ENCODE data around the gene GLUL.
"Not testable (repeated sequence)": the region's sequence is repeated elsewhere in the genome, so short reads cannot be mapped to it uniquely, and the experiment has no call there.

GLUL gene

GRCh38 chr1:182394055-182394775 lies 2.6 kb upstream of the GLUL start:
- DNase-seq (ENCODE audit: low read depth in 2 of 2), result no peak

DNA sequence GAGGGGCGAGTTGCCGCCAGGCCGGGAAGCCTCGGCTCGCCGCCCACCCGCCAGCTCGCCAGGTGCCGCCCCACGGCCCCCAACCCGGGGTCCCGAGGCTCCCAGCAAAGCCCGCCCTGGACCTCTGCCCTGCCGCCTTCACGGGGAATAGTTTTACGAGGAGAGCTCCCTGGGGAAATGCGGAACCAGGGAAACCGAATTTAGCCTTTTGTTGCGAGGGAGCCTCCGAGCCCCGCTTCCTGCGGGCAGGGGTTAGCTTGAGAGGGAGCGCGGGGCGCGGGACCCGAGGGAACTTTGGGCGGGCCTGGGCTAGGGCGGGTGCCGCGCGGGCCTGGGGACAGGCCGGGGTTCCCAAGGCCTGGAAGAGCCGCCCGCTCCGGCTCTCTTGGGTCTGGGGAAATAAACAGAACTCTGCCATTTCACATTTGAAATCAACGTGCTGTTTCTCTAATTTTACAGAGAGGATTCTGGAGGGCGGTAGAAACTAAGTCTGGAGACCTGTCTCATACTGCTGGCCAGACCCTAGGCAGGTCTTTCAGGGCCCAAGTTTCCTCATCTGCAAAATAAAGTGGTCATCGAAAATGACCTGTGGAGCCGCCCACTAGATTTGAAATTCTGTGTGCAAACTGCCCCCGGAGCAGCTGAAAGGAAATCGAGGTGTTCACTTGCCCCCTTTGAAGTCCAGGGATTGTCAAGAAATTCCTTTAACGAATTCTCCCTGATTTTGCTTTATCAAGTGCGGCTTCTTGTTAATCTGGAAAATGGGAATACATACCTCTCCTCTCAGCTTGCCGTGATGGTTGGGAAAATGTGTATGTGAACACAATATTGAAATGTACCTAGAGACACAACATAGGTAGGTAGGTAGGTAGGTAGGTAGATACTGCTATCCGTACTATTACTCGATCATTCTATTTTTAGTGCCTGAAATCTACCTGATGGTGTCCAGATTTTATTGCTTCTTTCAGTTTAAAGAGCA lies 749 bp upstream of the GLUL start:
- no peak for DNase-seq (ENCODE audit: low read depth in 2 of 2)

- no peak for DNase-seq (ENCODE audit: low read depth in 2 of 2)
Observed at GRCh38 chr1:182391028-182391361, 595 bp downstream of the GLUL start.

DNA sequence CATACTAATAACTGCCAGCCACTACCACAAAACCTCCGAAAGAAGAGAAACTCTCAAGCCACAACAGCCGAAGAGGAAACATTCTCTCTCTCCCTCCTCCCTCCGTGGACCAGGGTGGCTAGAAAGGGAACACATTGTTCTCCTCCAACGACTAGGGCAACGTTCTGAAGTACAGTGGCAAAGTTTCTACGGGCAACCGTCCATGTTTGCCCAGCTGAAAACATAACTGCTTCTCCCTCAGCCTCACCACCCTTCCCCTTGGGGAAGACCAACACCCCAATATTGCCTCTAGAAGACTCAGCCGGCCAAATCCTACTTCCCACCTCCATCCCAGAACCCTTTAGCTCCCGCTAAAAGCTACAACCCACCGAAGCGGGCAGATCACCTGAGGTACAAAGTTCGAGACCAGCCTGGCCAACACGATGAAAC lies 2.0 kb downstream of the GLUL start:
- no peak for DNase-seq (ENCODE audit: low read depth in 2 of 2)

GRCh38 chr1:182388392-182389134 lies 3.0 kb downstream of the GLUL start:
- no peak for DNase-seq (ENCODE audit: low read depth in 2 of 2)

- no peak for DNase-seq (ENCODE audit: low read depth in 2 of 2)
Observed at GRCh38 chr1:182387566-182387965, 4.0 kb downstream of the GLUL start.

GRCh38 chr1:182386980-182387379 lies 4.6 kb downstream of the GLUL start:
- DNase-seq (ENCODE audit: low read depth in 2 of 2), result no peak

- DNase-seq (ENCODE audit: low read depth in 2 of 2), result no peak
Observed at GRCh38 chr1:182385885-182386853, 5.4 kb downstream of the GLUL start.

- DNase-seq (ENCODE audit: low read depth in 2 of 2), result no peak
Observed at GRCh38 chr1:182384387-182384960, 7.1 kb downstream of the GLUL start.

GRCh38 chr1:182383934-182384333 lies 7.7 kb downstream of the GLUL start:
- DNase-seq (ENCODE audit: low read depth in 2 of 2), result no peak

- DNase-seq (ENCODE audit: low read depth in 2 of 2), result no peak
Observed at GRCh38 chr1:182383037-182383661, 8.4 kb downstream of the GLUL start.

GRCh38 chr1:182381962-182382819 lies 9.4 kb downstream of the GLUL start:
- no peak for DNase-seq (ENCODE audit: low read depth in 2 of 2)

DNA sequence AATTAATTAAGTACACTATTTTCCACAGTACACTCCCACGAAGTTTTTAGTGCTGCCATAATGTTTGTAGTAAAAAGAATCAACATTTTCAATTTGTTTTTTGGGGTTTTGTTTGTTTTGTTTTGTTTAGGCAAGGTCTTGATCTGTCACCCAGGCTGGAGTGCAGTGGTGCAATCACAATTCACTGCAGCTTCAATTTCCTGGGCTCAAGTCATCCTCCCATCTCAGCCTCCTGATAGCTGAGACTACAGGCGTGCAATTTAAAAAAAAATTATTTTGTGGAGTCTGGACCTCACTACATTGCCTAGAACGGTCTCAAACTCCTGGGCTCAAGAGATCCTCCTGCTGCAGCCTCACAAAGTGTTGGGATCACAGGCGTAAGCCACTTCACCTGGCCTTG lies 11.4 kb downstream of the GLUL start:
- DNase-seq (ENCODE audit: low read depth in 2 of 2), result no peak

- not testable (repeated sequence) for DNase-seq (ENCODE audit: low read depth in 2 of 2)
Observed at GRCh38 chr1:182379781-182380180, 11.8 kb downstream of the GLUL start.

DNA sequence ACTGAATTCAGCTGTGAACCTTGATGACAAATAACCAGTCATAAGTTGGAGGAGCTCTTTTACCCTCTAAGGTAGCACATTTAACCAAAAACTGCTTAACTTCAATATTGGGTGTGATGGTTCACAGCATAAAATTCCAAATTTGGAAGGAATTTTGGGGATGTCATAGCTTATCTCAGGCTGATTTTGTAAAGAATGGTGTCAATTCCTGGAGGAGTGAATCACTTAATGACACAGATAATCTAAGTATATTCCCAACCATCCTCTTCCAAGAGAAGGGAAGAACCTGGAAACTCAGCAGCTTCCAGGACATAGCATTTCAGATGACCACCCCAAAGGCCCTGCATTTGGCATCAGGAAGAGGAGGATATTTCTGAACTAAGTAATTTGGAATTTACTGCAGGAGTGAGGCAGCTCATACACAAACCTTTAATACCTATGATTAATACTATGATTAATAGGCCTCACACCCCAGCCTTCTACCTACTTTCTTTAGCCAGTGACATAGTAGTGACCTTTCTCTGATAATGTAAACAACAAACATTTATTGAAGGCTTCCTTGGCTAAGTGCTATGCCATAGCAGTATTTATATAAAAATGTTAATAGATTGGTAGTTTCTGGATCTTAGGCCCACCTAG lies 14.5 kb downstream of the GLUL start:
- DNase-seq (ENCODE audit: low read depth in 2 of 2), result no peak

GRCh38 chr1:182374101-182374834 lies 17.3 kb downstream of the GLUL start:
- no peak for DNase-seq (ENCODE audit: low read depth in 2 of 2)

- DNase-seq (ENCODE audit: low read depth in 2 of 2), result no peak
Observed at GRCh38 chr1:182370532-182370931, 21.1 kb downstream of the GLUL start.

GRCh38 chr1:182368903-182369302 lies 22.7 kb downstream of the GLUL start:
- no peak for DNase-seq (ENCODE audit: low read depth in 2 of 2)
